Right lung (tissue), 10 donors: ENCODE results near the gene CD164. TPM values are rescaled to one million over a fixed set of nuclear protein-coding genes. Genes with fewer than 3 reads are reported as not detected.

Source experiments
- DNase-seq, 2 donors: peaks; one replicate each; pipeline ENCODE4 v3.0.0-alpha.2; 2013
- long read RNA-seq, 8 donors: transcript quantifications; one replicate each; lab custom pipeline, GENCODE V29; 2026
- polyA plus RNA-seq, 5 donors: library from polyadenylated mRNA; unstranded; fragments of 120-200 nt; gene quantifications; one replicate each; pipeline versions ENCODE4 v1.2.1 to v1.2.3, GENCODE V29; 2013; ENCODE audit warnings: inconsistent platforms in 1 of 5, low replicate concordance in 1 of 5; ENCODE audit not compliant: insufficient read length in 5 of 5, insufficient read depth in 1 of 5

Gene CD164
- 100 to 1,000 TPM; 190 to 336 (median 303) TPM for polyA plus RNA-seq
- long read RNA-seq, donor 1, full-length matches to known transcripts: 169 of 175 reads
- long read RNA-seq, donor 1, partial matches to known transcripts: 6 of 175 reads
- long read RNA-seq, donor 1, other reads (novel, unspliced or antisense): 0 of 175 reads
- long read RNA-seq, donor 2, transcript CD164-203 (5 exons, 2,936 nt): minor isoform, 7 of 82 reads
- long read RNA-seq, donor 2, transcript CD164-202 (6 exons, 3,365 nt): major isoform, 61 of 82 reads
- long read RNA-seq, donor 2, transcript CD164-209 (4 exons, 590 nt): minor isoform, 10 of 82 reads
- long read RNA-seq, donor 2, partial matches to known transcripts: 0 of 82 reads
- long read RNA-seq, donor 2, other reads (novel, unspliced or antisense): 0 of 82 reads
- long read RNA-seq, donor 3, full-length matches to known transcripts: 129 of 129 reads
- long read RNA-seq, donor 3, partial matches to known transcripts: 0 of 129 reads
- long read RNA-seq, donor 3, other reads (novel, unspliced or antisense): 0 of 129 reads
- long read RNA-seq, donor 4, full-length matches to known transcripts: 95 of 95 reads
- long read RNA-seq, donor 4, partial matches to known transcripts: 0 of 95 reads
- long read RNA-seq, donor 4, other reads (novel, unspliced or antisense): 0 of 95 reads
- long read RNA-seq, donor 5, full-length matches to known transcripts: 171 of 176 reads
- long read RNA-seq, donor 5, partial matches to known transcripts: 5 of 176 reads
- long read RNA-seq, donor 5, other reads (novel, unspliced or antisense): 0 of 176 reads
- long read RNA-seq, donor 6, full-length matches to known transcripts: 142 of 147 reads
- long read RNA-seq, donor 6, partial matches to known transcripts: 5 of 147 reads
- long read RNA-seq, donor 6, other reads (novel, unspliced or antisense): 0 of 147 reads
- long read RNA-seq, donor 7, transcript CD164-202 (6 exons, 3,365 nt): major isoform, 80 of 88 reads
- long read RNA-seq, donor 7, transcript CD164-203 (5 exons, 2,936 nt): minor isoform, 6 of 88 reads
- long read RNA-seq, donor 7, partial matches to known transcripts: 0 of 88 reads
- long read RNA-seq, donor 7, other reads (novel, unspliced or antisense): 0 of 88 reads
- long read RNA-seq, donor 8, transcript CD164-202 (6 exons, 3,365 nt): major isoform, 50 of 62 reads
- long read RNA-seq, donor 8, transcript CD164-209 (4 exons, 590 nt): minor isoform, 7 of 62 reads
- long read RNA-seq, donor 8, partial matches to known transcripts: 0 of 62 reads
- long read RNA-seq, donor 8, other reads (novel, unspliced or antisense): 0 of 62 reads

- peak; percentile 55 to 60 for DNase-seq
Observed at GRCh38 chr6:109381747-109382575, at the start of gene CD164. Gene CD164, minus strand, starts transcription at chr6:109382467. Its CDS starts 89 bp downstream, at chr6:109382378.

GRCh38 chr6:109429496-109429895, 47.2 kb upstream of the CD164 start:
- DNase-seq: no peak

- DNase-seq: peak; percentile 34 to 52
Observed at GRCh38 chr6:109428889-109429477, 46.7 kb upstream of the CD164 start.

- no peak for DNase-seq
Observed at GRCh38 chr6:109424946-109425345, 42.7 kb upstream of the CD164 start.

- no peak for DNase-seq
Observed at GRCh38 chr6:109421184-109421583, 38.9 kb upstream of the CD164 start.

GRCh38 chr6:109420751-109421150, 38.5 kb upstream of the CD164 start:
- DNase-seq: no peak

- no peak for DNase-seq
Observed at GRCh38 chr6:109417646-109418045, 35.4 kb upstream of the CD164 start.

- DNase-seq: no peak
Observed at GRCh38 chr6:109411034-109411433, 28.8 kb upstream of the CD164 start.

GRCh38 chr6:109406196-109406595, 23.9 kb upstream of the CD164 start:
- DNase-seq: no peak

- DNase-seq: no peak
Observed at GRCh38 chr6:109397020-109397419, 14.8 kb upstream of the CD164 start.

GRCh38 chr6:109396046-109396718, 13.9 kb upstream of the CD164 start:
- no peak for DNase-seq

GRCh38 chr6:109393886-109394281, 11.6 kb upstream of the CD164 start:
- DNase-seq: no peak

GRCh38 chr6:109393157-109393885, 11.1 kb upstream of the CD164 start:
- DNase-seq: no peak

- no peak for DNase-seq
Observed at GRCh38 chr6:109389650-109390274, 7.5 kb upstream of the CD164 start.

- no peak for DNase-seq
Observed at GRCh38 chr6:109388265-109388664, 6.0 kb upstream of the CD164 start.

GRCh38 chr6:109383438-109383940, 1.2 kb upstream of the CD164 start:
- DNase-seq: no peak

GRCh38 chr6:109382576-109383437, 540 bp upstream of the CD164 start:
- DNase-seq: peak; percentile 97 to 98
